ENCODE results near the gene SLC39A3.

SLC39A3 gene

GRCh38 chr19:2782329-2782935 is 42.6 kb upstream of the SLC39A3 start:
- Histone ChIP-seq H3K9me3 (ENCODE audit: control extremely low read depth in 1 of 5, control insufficient read depth in 4 of 5, insufficient read depth in 2 of 5, low read depth in 1 of 5, low read length in 4 of 5) (no peaks in the 10 kb centered on the region), H3K4me3 (ENCODE audit: control insufficient read depth in 1 of 7, extremely low read depth in 1 of 7, insufficient read depth in 4 of 7, low read depth in 2 of 7, low read length in 6 of 7) (peak overlapping the region; percentile 72 to 99 (median 89)), H3K36me3 (ENCODE audit: control insufficient read depth in 4 of 4, insufficient read depth in 4 of 4, low read length in 3 of 4) (peaks cover 0 to 20% (median 11%) of the 10 kb centered on the region in 4 experiments), H3K27ac (ENCODE audit: insufficient read depth in 1 of 2, low read depth in 1 of 2, low read length in 2 of 2, poor library complexity in 1 of 2, severe bottlenecking in 2 of 2) (peak overlapping the region; percentile 92 to 96), H3K4me1 (ENCODE audit: control extremely low read depth in 1 of 4, control insufficient read depth in 4 of 4, insufficient read depth in 4 of 4, low read length in 3 of 4) (peaks cover 14 to 47% (median 33%) of the 10 kb centered on the region in 4 experiments), H3K27me3 (replicated peaks in 2 of 5; ENCODE audit: control insufficient read depth in 4 of 5, insufficient read depth in 5 of 5, low read length in 4 of 5) (no peaks in the 10 kb centered on the region)
- CTCF ChIA-PET = interaction anchor here (0.7 to 3.8 kb wide), 5 partner anchors 11 to 134 kb away, joined by 3 to 26 read pairs (median 4); no protein-coding TSS in a partner anchor
- DNase-seq = peak in 1 of 3 donors; percentile 33
- POLR2A ChIA-PET = no interaction called here
- 6% methylated on average over 23 of the region's 24 CpGs for WGBS (ENCODE audit: insufficient coverage)

GRCh38 chr19:2780284-2780683 is 40.5 kb upstream of the SLC39A3 start:
- Histone ChIP-seq H3K9me3 (ENCODE audit: control extremely low read depth in 1 of 5, control insufficient read depth in 4 of 5, insufficient read depth in 2 of 5, low read depth in 1 of 5, low read length in 4 of 5) (no peaks in the 10 kb centered on the region), H3K4me3 (ENCODE audit: control insufficient read depth in 1 of 7, extremely low read depth in 1 of 7, insufficient read depth in 4 of 7, low read depth in 2 of 7, low read length in 6 of 7) (no peak overlapping the region), H3K36me3 (ENCODE audit: control insufficient read depth in 4 of 4, insufficient read depth in 4 of 4, low read length in 3 of 4) (peaks cover 0 to 22% (median 12%) of the 10 kb centered on the region in 4 experiments), H3K27ac (ENCODE audit: insufficient read depth in 1 of 2, low read depth in 1 of 2, low read length in 2 of 2, poor library complexity in 1 of 2, severe bottlenecking in 2 of 2) (no peak overlapping the region), H3K4me1 (ENCODE audit: control extremely low read depth in 1 of 4, control insufficient read depth in 4 of 4, insufficient read depth in 4 of 4, low read length in 3 of 4) (peaks cover 9 to 48% (median 39%) of the 10 kb centered on the region in 4 experiments), H3K27me3 (replicated peaks in 2 of 5; ENCODE audit: control insufficient read depth in 4 of 5, insufficient read depth in 5 of 5, low read length in 4 of 5) (no peaks in the 10 kb centered on the region)
- DNase-seq = no peak
- WGBS (ENCODE audit: insufficient coverage) = 94% methylated on average over 7 of the region's 7 CpGs
- ChIA-PET CTCF (interaction anchor here (0.6 to 3.8 kb wide), 4 partner anchors 9 to 41 kb away, joined by 3 to 26 read pairs (median 3); partner anchors contain the start of gene SLC39A3), POLR2A (no interaction called here)

DNA sequence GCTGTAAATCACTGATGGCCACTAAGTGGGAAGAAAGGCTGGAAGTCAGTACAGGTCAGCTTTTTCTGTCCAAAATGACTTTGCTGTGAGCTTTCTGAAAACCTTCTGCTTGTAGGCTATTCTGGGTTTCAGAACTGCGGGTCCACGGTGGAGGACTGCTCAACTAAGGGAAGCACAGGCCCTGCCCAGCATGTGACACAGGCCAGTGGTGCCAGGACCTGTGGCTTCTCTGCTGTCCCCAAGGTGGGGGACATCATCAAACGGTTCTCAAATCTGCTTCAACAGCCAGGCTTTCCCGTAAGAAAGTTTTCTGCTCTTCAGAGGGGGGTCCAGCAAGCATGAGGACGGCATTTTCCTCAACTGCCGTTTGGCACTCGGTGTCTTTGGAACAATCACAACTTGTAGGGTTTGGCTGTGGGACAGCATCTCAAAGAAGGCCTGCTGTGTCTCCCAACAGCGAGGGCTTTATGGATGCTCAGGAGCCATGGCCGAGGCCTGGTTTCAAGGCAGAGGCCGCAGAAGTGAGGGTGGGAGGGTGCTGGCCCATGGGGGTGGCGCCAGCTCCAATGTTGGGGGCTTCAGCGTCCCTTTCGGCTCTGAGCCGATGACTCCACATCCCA is 39.4 kb upstream of the SLC39A3 start:
- Histone ChIP-seq H3K4me3 (ENCODE audit: control insufficient read depth in 1 of 7, extremely low read depth in 1 of 7, insufficient read depth in 4 of 7, low read depth in 2 of 7, low read length in 6 of 7) (no peak overlapping the region), H3K27ac (ENCODE audit: insufficient read depth in 1 of 2, low read depth in 1 of 2, low read length in 2 of 2, poor library complexity in 1 of 2, severe bottlenecking in 2 of 2) (peak overlapping the region in 1 of 2 experiments; percentile 14), H3K4me1 (ENCODE audit: control extremely low read depth in 1 of 4, control insufficient read depth in 4 of 4, insufficient read depth in 4 of 4, low read length in 3 of 4) (peaks cover 9 to 48% (median 39%) of the 10 kb centered on the region in 4 experiments), H3K36me3 (ENCODE audit: control insufficient read depth in 4 of 4, insufficient read depth in 4 of 4, low read length in 3 of 4) (peaks cover 0 to 22% (median 12%) of the 10 kb centered on the region in 4 experiments), H3K9me3 (ENCODE audit: control extremely low read depth in 1 of 5, control insufficient read depth in 4 of 5, insufficient read depth in 2 of 5, low read depth in 1 of 5, low read length in 4 of 5) (no peaks in the 10 kb centered on the region), H3K27me3 (replicated peaks in 2 of 5; ENCODE audit: control insufficient read depth in 4 of 5, insufficient read depth in 5 of 5, low read length in 4 of 5) (no peaks in the 10 kb centered on the region)
- 96% methylated on average over 14 of the region's 14 CpGs for WGBS (ENCODE audit: insufficient coverage)
- CTCF ChIA-PET = interaction anchor here (1.5 to 3.8 kb wide), 2 partner anchors 8 to 40 kb away, joined by 3 to 26 read pairs; partner anchors contain the start of gene SLC39A3
- no peak for DNase-seq
- POLR2A ChIA-PET = no interaction called here

GRCh38 chr19:2777952-2778683 is 38.3 kb upstream of the SLC39A3 start:
- POLR2A ChIA-PET = interaction anchor here (0.5 kb wide), 1 partner anchor 15 kb away, joined by 3 read pairs; no protein-coding TSS in a partner anchor
- H3K9me3 ChIP-seq (ENCODE audit: control extremely low read depth in 1 of 5, control insufficient read depth in 4 of 5, insufficient read depth in 2 of 5, low read depth in 1 of 5, low read length in 4 of 5) = no peaks in the 10 kb centered on the region
- H3K27me3 ChIP-seq (replicated peaks in 2 of 5; ENCODE audit: control insufficient read depth in 4 of 5, insufficient read depth in 5 of 5, low read length in 4 of 5) = no peaks in the 10 kb centered on the region
- WGBS (ENCODE audit: insufficient coverage) = 100% methylated on average over 1 of the region's 19 CpGs
- peak overlapping the region in 1 of 2 experiments; percentile 49 for H3K27ac ChIP-seq (ENCODE audit: insufficient read depth in 1 of 2, low read depth in 1 of 2, low read length in 2 of 2, poor library complexity in 1 of 2, severe bottlenecking in 2 of 2)
- H3K4me3 ChIP-seq (ENCODE audit: control insufficient read depth in 1 of 7, extremely low read depth in 1 of 7, insufficient read depth in 4 of 7, low read depth in 2 of 7, low read length in 6 of 7) = no peak overlapping the region
- no peak for DNase-seq
- peaks cover 0 to 27% (median 13%) of the 10 kb centered on the region in 4 experiments for H3K36me3 ChIP-seq (ENCODE audit: control insufficient read depth in 4 of 4, insufficient read depth in 4 of 4, low read length in 3 of 4)
- CTCF ChIA-PET = no interaction called here
- H3K4me1 ChIP-seq (ENCODE audit: control extremely low read depth in 1 of 4, control insufficient read depth in 4 of 4, insufficient read depth in 4 of 4, low read length in 3 of 4) = peaks cover 4 to 40% (median 31%) of the 10 kb centered on the region in 4 experiments

GRCh38 chr19:2775556-2776430 is 36.0 kb upstream of the SLC39A3 start:
- H3K27me3 ChIP-seq (replicated peaks in 2 of 5; ENCODE audit: control insufficient read depth in 4 of 5, insufficient read depth in 5 of 5, low read length in 4 of 5) = no peaks in the 10 kb centered on the region
- WGBS (ENCODE audit: insufficient coverage) = 44% methylated on average over 27 of the region's 29 CpGs
- no peaks in the 10 kb centered on the region for H3K9me3 ChIP-seq (ENCODE audit: control extremely low read depth in 1 of 5, control insufficient read depth in 4 of 5, insufficient read depth in 2 of 5, low read depth in 1 of 5, low read length in 4 of 5)
- peak overlapping the region in 5 of 7 experiments; percentile 13 to 67 (median 54) for H3K4me3 ChIP-seq (ENCODE audit: control insufficient read depth in 1 of 7, extremely low read depth in 1 of 7, insufficient read depth in 4 of 7, low read depth in 2 of 7, low read length in 6 of 7)
- peaks cover 0 to 35% (median 31%) of the 10 kb centered on the region in 4 experiments for H3K4me1 ChIP-seq (ENCODE audit: control extremely low read depth in 1 of 4, control insufficient read depth in 4 of 4, insufficient read depth in 4 of 4, low read length in 3 of 4)
- H3K27ac ChIP-seq (ENCODE audit: insufficient read depth in 1 of 2, low read depth in 1 of 2, low read length in 2 of 2, poor library complexity in 1 of 2, severe bottlenecking in 2 of 2) = peak overlapping the region; percentile 48 to 83
- ChIA-PET POLR2A (interaction anchor here (1.1 to 1.4 kb wide), 2 partner anchors 10 to 65 kb away, joined by 3 to 5 read pairs; partner anchors contain the start of gene ZNF555), CTCF (interaction anchor here (1.3 kb wide), 1 partner anchor 127 kb away, joined by 4 read pairs; no protein-coding TSS in a partner anchor)
- peak; percentile 65 to 85 (median 80) for DNase-seq
- H3K36me3 ChIP-seq (ENCODE audit: control insufficient read depth in 4 of 4, insufficient read depth in 4 of 4, low read length in 3 of 4) = peaks cover 0 to 34% (median 12%) of the 10 kb centered on the region in 4 experiments

- Histone ChIP-seq H3K4me1 (ENCODE audit: control extremely low read depth in 1 of 4, control insufficient read depth in 4 of 4, insufficient read depth in 4 of 4, low read length in 3 of 4) (peaks cover 0 to 42% (median 37%) of the 10 kb centered on the region in 4 experiments), H3K36me3 (ENCODE audit: control insufficient read depth in 4 of 4, insufficient read depth in 4 of 4, low read length in 3 of 4) (peaks cover 0 to 37% (median 10%) of the 10 kb centered on the region in 4 experiments), H3K27ac (ENCODE audit: insufficient read depth in 1 of 2, low read depth in 1 of 2, low read length in 2 of 2, poor library complexity in 1 of 2, severe bottlenecking in 2 of 2) (peak overlapping the region; percentile 19 to 83), H3K4me3 (ENCODE audit: control insufficient read depth in 1 of 7, extremely low read depth in 1 of 7, insufficient read depth in 4 of 7, low read depth in 2 of 7, low read length in 6 of 7) (peak overlapping the region in 4 of 7 experiments; percentile 52 to 67 (median 57)), H3K27me3 (replicated peaks in 2 of 5; ENCODE audit: control insufficient read depth in 4 of 5, insufficient read depth in 5 of 5, low read length in 4 of 5) (no peaks in the 10 kb centered on the region), H3K9me3 (ENCODE audit: control extremely low read depth in 1 of 5, control insufficient read depth in 4 of 5, insufficient read depth in 2 of 5, low read depth in 1 of 5, low read length in 4 of 5) (no peaks in the 10 kb centered on the region)
- DNase-seq = peak in 2 of 3 donors; percentile 44 to 65
- POLR2A ChIA-PET = interaction anchor here (1.1 to 1.4 kb wide), 2 partner anchors 10 to 66 kb away, joined by 3 to 5 read pairs; partner anchors contain the start of gene ZNF555
- WGBS (ENCODE audit: insufficient coverage) = 84% methylated on average over 21 of the region's 24 CpGs
- CTCF ChIA-PET = interaction anchor here (1.1 to 1.3 kb wide), 2 partner anchors 39 to 127 kb away, joined by 3 to 4 read pairs; no protein-coding TSS in a partner anchor
Observed at GRCh38 chr19:2774953-2775555, 35.2 kb upstream of the SLC39A3 start.
